GM18951 (cell line): Measurements from ENCODE around the gene PCID2.

Experiments used
- POLR2A ChIP-seq: IDR thresholded peaks from 4 replicates; pipeline ENCODE4 v1.6.1; 2011; ENCODE audit warnings: mild to moderate bottlenecking; ENCODE audit not compliant: insufficient read length, insufficient read depth; ENCODE audit errors: extremely low read depth
- in situ Hi-C: fragments of 300-500 bp; cut with MboI; formaldehyde crosslinking; loops from one replicate; pipeline ENCODE4 v1.12.0; 2022; ENCODE audit warnings: low sequenced_read_pairs, mixed read lengths, inconsistent platforms; ENCODE audit not compliant: unreplicated experiment

PCID2 gene

DNA sequence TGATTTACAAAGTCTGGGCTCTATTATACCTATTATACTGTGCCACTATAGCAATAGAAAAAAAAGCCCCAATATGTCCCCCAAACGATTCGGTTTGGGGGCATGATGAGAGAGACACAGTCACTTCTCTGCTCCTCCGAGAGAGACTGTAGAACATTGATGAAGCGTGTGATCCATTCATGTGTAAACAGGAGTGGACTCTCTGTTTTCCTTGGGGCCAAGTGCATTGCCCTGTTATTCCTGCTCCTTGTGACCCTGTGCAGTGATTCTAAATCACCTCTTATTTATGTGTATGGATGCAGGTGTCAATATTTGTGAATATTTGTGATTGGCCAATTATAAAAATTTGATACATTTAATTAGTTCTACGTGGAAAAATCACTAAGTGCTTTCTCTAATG lies 68.9 kb downstream of the PCID2 start:
- no peak for TF ChIP-seq POLR2A
- in situ Hi-C loops: no loop called here

DNA sequence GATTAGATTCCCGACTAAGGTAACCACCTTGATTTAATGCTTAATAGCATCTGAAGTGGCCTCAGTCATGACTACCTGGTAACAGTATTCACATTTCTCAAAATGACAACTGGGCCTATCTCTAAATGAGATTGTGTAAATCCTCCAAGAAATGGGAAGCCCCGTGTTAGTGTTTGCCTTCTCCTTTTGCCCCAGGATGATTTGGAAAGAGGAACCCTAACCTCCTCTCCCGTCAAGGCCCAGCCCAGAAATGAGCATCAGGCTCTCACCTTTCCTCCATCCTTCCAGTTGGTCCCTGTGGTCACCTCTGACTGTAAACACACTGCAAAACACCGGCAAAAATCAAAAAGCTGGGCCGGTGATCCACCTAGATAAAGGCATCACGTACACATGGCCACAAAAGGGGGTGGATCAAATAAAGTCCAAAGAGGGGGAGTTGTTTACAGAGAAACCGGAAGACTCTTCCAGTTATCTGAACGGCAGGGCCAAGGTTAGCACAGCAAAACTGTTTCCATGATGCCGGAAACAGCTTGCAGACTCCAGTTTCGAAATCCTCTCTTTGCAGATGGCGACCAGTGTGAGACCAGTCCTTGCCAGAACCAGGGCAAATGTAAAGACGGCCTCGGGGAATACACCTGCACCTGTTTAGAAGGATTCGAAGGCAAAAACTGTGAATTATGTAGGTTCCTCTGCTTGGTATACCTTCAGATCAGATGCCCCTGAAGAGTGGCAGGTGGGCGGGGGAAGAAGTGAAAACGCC lies 69.5 kb downstream of the PCID2 start:
- no peak for TF ChIP-seq POLR2A
- in situ Hi-C loops: no loop called here

DNA sequence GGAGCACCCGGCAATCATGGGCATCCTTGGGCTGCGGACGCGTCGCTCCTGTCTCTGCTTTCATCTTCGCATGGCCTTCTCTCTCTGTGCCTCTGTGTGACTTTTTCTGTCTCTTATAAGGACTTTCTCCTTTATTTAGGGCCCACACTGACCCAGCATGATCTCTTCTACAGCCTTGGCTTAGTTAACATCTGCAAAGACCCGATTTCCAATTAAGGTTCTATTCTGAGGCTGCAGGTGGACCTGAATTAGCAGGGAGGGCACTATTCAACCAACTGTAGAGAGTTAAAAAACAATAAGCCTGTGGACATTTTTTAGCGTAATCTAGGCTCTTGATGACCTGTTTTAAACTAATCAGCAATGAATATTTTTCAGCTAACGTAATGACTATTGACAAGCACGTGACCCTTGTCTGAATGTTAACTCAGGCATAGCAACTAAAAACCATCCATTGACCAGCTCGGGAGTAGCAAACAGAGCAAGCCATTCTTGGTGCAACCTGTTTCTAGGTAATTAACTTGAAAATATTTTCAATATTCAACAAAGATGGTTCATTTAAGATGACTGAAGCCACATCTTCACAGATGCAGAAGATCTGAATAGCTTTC lies 70.7 kb downstream of the PCID2 start:
- in situ Hi-C loops: no loop called here
- TF ChIP-seq POLR2A: no peak

DNA sequence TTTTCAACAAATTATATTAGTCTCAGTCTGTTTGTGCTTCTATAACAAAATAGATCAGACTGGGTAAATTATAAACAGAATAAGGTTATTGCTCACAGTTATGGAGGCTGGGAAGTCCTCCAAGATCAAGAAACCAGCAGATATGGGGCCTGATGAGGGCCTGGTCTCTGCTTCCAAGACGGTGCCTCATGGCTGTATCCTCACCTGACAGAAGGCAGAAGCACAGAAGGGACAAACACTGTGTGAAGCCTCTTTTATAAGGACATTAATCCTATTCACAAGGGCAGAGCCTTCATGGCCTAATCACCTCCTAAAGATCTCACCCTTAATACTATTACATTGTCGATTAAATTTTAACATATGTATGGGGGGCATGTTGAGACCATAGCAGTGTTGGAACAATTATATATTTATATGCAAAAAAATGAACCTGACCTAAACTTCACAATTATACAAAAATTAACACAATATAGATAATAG lies 73.1 kb downstream of the PCID2 start:
- no peak for TF ChIP-seq POLR2A
- in situ Hi-C loops: no loop called here

DNA sequence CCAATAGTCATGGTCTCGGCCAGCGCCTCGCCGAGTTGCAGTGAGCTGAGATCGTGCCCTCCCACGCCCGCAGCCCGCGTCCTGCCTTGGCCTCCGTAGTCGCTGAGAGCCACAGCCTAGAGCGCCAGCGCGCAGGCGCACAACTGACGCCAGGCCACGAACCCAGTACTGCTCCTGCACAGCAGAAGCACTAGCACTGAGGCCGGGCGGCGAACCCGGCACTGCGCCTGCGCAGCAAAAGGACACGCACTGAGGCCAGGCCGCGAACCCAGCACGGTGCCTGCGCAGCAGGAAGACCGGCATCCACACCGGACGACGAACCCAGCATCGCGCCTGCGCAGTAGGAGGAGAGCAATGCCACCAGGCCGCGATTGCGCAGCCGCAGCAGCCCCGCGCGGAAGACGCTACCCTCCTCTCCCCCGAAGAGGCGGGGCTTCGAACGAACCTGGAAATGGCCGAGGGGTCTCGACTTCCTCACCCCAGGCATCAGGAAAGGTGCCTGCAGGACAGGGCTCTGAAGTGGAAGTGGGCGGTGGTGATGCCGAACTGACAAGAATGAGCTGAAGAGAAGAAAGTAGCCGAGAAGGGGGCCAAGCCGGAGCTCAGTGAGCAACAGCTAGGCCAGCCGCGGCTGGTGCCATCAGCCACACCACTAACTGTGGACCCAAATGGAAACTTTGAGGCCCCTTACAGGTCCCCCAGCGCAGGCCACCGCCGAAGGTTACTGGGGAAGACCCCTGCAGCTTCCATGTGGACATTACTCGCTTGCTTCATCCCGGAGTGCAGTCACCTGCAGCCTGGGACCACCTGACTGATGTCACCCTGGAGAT lies 78.3 kb downstream of the PCID2 start:
- TF ChIP-seq POLR2A: no peak
- in situ Hi-C loops: no loop called here

DNA sequence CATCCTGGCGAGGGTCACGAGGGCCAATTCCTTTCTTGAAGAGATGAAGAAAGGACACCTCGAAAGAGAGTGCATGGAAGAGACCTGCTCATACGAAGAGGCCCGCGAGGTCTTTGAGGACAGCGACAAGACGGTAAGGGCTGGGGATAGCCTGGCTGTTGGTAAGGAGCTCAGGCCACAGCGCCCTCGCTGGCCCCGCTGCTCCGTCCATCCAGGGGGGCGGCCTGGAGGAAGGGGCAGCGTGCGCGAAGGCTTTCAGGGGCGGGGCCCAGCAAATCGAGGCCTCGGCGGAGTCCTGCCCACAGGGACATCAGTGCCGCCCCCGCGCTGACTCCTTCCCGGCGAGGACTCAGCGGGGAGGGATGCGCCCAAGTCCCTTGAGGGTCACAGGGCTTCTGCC lies 79.0 kb downstream of the PCID2 start:
- in situ Hi-C loops: no loop called here

More for the DNA sequence above, 79.0 kb downstream of the PCID2 start:
- no peak for TF ChIP-seq POLR2A
